Neutrophil (primary cell): Measurements from ENCODE around the gene RAD51AP2.
"Not testable (repeated sequence)": the region's sequence is repeated elsewhere in the genome, so short reads cannot be mapped to it uniquely, and the experiment has no call there.

ENCODE experiments used
- H3K27ac ChIP-seq: fragments of 200-600 bp; sonication (generic); 2 replicates; pipeline ENCODE4 v1.5.1; 2016; ENCODE audit warnings: mild to moderate bottlenecking, moderate library complexity
- H3K27me3 ChIP-seq: fragments of 200-600 bp; sonication (generic); 2 replicates; pipeline ENCODE4 v1.6.0; 2016; ENCODE audit warnings: mild to moderate bottlenecking
- H3K36me3 ChIP-seq: fragments of 200-600 bp; sonication (generic); 2 replicates; pipeline ENCODE4 v1.5.1; 2017
- H3K4me1 ChIP-seq, 2 experiments: fragments of 200-600 bp in 1 of 2; sonication (generic) in 1 of 2; 1 replicate in 1 of 2; 2 replicates in 1 of 2; pipeline versions ENCODE4 v1.5.1 to v1.6.1; 2013 to 2016; ENCODE audit warnings: low read depth in 1 of 2, low read length in 1 of 2, mild to moderate bottlenecking in 1 of 2, moderate library complexity in 1 of 2; ENCODE audit not compliant: control insufficient read depth in 1 of 2, insufficient read depth in 1 of 2
- H3K4me3 ChIP-seq, 2 experiments: fragments of 200-600 bp in 1 of 2; sonication (generic) in 1 of 2; 1 replicate in 1 of 2; 2 replicates in 1 of 2; pipeline ENCODE4 v1.5.1; 2013 to 2016; ENCODE audit warnings: low read depth in 1 of 2, low read length in 1 of 2, mild to moderate bottlenecking in 1 of 2, moderate library complexity in 1 of 2
- H3K9me3 ChIP-seq: fragments of 200-600 bp; sonication (generic); 2 replicates; pipeline ENCODE4 v1.5.1; 2016
- TF ChIP-seq, protein P1 (sequence below): fragments of 200-600 bp; sonication (generic); IDR thresholded peaks from 2 replicates; pipeline ENCODE4 v1.5.1; 2016; ENCODE audit warnings: antibody characterized with exemption

Gene RAD51AP2

DNA sequence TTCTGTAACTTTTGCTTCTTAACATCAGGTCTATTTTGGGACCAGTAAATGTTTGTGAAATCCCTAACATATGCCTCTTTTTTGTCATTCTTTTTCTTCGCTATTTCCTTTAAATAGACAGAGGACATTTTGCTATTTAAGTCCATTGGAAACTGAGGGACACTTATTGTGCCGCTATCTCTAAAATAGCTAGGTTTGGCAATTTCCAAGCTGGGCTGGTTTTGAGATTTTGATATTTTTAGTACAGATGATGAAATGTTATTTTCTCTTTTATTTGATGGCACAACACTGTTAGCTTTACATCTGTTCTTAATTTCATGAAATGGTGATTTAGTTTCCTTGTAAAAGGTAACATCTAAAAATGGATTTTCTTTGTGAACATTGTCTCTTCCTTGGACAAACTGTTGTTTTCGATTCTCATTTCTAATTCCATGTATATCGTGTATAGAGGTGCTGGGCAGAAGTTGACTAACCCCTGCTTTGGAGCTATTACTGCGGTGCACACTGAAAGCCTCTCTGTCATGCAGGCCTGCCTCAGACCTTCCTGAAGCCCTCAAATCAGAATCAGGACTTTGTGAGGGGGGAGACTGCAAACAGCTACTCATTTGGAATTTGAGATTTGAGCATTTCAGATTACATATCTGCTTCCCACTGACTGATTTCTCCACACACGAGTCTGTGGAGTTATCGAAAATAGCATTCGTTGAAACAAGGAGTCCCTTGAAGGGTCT, 594 bp downstream of the RAD51AP2 start:
- no peak overlapping the region for H3K27ac ChIP-seq
- H3K4me3 ChIP-seq: no peak overlapping the region
- H3K36me3 ChIP-seq: no peaks in the 10 kb centered on the region
- H3K4me1 ChIP-seq: no peaks in the 10 kb centered on the region
- no peaks in the 10 kb centered on the region for H3K9me3 ChIP-seq
- H3K27me3 ChIP-seq: peaks cover 33% of the 10 kb centered on the region
- TF ChIP-seq, protein P1, sequence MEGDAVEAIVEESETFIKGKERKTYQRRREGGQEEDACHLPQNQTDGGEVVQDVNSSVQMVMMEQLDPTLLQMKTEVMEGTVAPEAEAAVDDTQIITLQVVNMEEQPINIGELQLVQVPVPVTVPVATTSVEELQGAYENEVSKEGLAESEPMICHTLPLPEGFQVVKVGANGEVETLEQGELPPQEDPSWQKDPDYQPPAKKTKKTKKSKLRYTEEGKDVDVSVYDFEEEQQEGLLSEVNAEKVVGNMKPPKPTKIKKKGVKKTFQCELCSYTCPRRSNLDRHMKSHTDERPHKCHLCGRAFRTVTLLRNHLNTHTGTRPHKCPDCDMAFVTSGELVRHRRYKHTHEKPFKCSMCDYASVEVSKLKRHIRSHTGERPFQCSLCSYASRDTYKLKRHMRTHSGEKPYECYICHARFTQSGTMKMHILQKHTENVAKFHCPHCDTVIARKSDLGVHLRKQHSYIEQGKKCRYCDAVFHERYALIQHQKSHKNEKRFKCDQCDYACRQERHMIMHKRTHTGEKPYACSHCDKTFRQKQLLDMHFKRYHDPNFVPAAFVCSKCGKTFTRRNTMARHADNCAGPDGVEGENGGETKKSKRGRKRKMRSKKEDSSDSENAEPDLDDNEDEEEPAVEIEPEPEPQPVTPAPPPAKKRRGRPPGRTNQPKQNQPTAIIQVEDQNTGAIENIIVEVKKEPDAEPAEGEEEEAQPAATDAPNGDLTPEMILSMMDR: no peak

DNA sequence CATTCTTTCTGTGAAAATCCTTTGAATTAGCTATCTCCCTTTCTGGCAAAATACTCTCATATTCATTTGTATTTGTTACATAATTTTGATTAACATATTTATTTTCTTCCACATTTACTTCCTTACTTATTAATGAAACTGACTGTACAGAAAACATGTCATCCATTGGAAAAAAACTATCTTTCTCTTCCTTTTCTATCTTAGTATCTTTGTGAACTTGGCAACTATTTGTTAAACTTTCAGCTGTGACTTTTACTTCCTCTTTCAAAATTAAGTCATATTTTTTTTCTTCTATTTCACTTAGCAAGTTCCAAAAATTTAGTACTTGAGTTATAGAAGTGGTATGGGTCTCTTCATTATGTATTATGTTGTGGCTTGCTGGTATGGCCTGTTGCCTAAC, 2.6 kb downstream of the RAD51AP2 start:
- TF ChIP-seq, protein P1: no peak
- H3K27me3 ChIP-seq: peaks cover 33% of the 10 kb centered on the region
- H3K27ac ChIP-seq: no peak overlapping the region
- no peaks in the 10 kb centered on the region for H3K36me3 ChIP-seq
- H3K9me3 ChIP-seq: no peaks in the 10 kb centered on the region
- no peak overlapping the region for H3K4me3 ChIP-seq
- H3K4me1 ChIP-seq: no peaks in the 10 kb centered on the region

DNA sequence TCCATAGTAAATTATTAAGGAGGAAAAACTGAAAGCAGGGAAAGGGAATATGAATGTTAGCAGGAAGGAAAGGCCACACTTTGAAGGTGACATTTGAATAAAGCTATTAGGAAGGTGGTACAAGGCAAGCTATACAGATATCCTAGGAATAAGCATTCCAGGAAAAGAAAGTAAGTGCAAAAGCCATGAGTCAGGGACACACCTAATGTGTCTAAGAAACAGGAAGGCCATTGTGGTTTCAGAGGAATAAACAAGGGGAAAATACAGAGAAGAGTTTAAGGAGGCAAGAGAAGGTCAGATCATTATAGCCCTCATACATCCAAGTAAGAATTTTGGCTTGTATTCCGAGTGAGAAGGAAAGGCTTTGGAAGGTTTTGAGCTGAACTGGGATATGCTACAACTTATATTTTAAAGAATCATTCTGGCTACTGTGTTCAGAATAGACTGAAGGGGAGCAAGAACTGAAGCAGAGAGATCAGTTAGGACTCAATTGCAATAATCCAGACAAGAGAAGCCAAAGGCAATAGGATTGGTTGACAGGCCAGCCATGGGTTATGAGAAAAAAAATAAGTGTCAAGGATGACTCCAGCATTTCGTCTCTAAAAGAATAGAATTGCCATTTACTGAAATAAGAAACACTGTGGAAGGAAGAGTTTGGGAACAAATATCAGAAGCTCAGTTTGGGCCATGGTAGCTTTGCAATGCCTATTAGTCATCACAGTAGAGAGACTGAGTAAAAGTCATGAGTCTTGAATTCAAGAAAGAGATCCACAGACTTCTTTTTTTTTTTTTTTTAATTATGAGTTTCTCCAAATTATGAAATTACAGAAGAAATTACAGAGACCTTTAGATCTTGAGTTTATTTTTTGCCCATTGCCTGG, 11.3 kb downstream of the RAD51AP2 start:
- TF ChIP-seq, protein P1: no peak
- no peaks in the 10 kb centered on the region for H3K4me1 ChIP-seq
- H3K36me3 ChIP-seq: no peaks in the 10 kb centered on the region
- H3K4me3 ChIP-seq: no peak overlapping the region
- H3K27me3 ChIP-seq: no peaks in the 10 kb centered on the region
- no peak overlapping the region for H3K27ac ChIP-seq
- no peaks in the 10 kb centered on the region for H3K9me3 ChIP-seq

DNA sequence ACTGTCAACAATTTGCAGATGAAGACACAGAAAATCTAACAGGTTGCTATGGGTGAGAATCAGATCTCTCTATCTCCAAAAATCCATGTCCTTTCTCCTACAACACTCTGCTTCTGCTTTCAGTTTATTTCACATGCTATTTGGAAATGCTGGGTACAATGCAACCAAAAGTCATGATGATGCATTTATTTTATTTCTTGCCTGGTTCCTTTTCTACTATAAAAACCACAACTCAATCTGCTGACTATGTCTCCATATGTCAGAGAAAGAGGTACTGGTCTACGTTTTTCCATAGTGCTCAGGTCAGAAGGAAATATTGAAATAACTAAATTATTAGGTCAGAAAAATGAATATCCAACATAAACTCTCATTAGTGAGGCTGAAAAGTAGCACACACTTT, 20.5 kb downstream of the RAD51AP2 start:
- Histone ChIP-seq H3K27me3 (no peaks in the 10 kb centered on the region), H3K36me3 (no peaks in the 10 kb centered on the region), H3K4me1 (no peaks in the 10 kb centered on the region), H3K4me3 (no peak overlapping the region), H3K27ac (no peak overlapping the region), H3K9me3 (no peaks in the 10 kb centered on the region)
- TF ChIP-seq, protein P1: no peak

DNA sequence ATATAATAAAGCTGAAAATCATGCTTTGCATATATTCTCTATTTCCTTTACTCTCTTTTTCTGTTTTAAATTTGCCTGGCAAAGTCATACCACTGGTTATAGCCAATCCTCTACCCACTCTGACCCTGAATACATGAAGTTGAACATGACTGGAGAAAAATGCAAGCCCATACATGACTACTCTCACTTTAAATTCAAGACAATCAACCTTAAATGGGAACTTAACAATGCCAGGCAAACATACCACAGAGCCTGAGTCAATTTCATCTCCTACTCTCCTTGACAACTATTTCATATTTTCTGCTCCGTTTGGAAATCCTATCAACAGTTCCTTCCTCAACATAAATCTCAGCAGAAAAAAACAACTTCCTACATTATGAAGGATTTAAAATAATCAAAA, 22.6 kb downstream of the RAD51AP2 start:
- H3K27ac ChIP-seq: no peak overlapping the region
- H3K27me3 ChIP-seq: no peaks in the 10 kb centered on the region
- TF ChIP-seq, protein P1: no peak

DNA sequence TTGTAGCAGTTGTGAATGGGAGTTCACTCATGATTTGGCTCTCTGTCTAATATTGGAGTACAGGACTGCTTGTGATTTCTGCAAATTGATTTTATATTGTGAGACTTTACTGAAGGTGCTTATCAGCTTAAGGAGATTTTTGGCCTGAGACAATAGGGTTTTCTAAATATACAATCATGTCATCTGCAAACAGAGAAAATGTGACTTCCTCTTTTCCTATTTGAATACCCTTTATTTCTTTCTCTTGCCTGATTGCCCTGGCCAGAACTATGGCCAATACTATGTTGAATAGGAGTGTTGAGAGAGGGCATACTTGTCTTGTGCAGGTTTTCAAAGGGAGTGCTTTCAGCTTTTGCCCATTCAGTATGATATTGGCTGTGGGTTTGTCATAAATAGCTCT, 28.1 kb downstream of the RAD51AP2 start:
- H3K4me3 ChIP-seq, H3K36me3 ChIP-seq, H3K4me1 ChIP-seq, H3K9me3 ChIP-seq, H3K27me3 ChIP-seq, H3K27ac ChIP-seq: not testable (repeated sequence)

More for the DNA sequence above, 22.6 kb downstream of the RAD51AP2 start:
- H3K4me3 ChIP-seq: no peak overlapping the region
- H3K36me3 ChIP-seq: no peaks in the 10 kb centered on the region
- H3K9me3 ChIP-seq: no peaks in the 10 kb centered on the region
- no peaks in the 10 kb centered on the region for H3K4me1 ChIP-seq

DNA sequence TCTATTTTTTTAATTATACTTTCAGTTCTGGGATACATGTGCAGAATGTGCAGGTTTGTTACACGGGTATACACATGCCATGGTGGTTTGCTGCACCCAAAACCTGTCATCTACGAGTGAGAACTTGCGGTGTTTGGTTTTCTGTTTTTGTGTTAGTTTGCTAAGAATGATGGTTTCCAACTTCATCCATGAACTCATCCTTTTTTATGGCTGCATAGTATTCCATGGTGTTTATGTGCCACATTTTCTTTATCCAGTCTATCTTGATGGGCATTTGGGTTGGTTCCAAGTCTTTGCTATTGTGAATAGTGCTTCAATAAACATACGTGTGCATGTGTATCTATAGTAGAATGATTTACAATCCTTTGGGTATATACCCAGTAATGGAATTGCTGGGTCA, 29.6 kb downstream of the RAD51AP2 start:
- not testable (repeated sequence) for H3K9me3 ChIP-seq, H3K27me3 ChIP-seq, H3K4me3 ChIP-seq, H3K27ac ChIP-seq, H3K4me1 ChIP-seq, H3K36me3 ChIP-seq
